IMR-90 (cell line): ENCODE measurements around the gene CDC45. TPM values are rescaled to one million over a fixed set of nuclear protein-coding genes. Genes with fewer than 3 reads are reported as not detected.

Source experiments
- ATAC-seq: fragments of 200-7000 bp; cut with Tn5 transposase; 2 replicates; pipeline ENCODE4 v1.9.1; 2020; ENCODE audit warnings: low read depth, mild to moderate bottlenecking, moderate library complexity
- BruUV-seq: library from RNA; stranded (reverse); fragments of 400-500 nt; replicated peaks from 2 replicates; lab custom pipeline; 2021; lab: Mats Ljungman, UMichigan
- CTCF ChIA-PET: fragments of 300-600 bp; formaldehyde crosslinking; extraction: SDS; loops from one replicate; lab custom pipeline; 2021; ENCODE audit warnings: antibody characterized with exemption; lab: Yijun Ruan, JAX
- POLR2A ChIA-PET: fragments of 300-600 bp; sonication (Branson Sonifier 250); formaldehyde crosslinking; loops from one replicate; lab custom pipeline; 2022; ENCODE audit warnings: antibody characterized with exemption; ENCODE audit not compliant: unreplicated experiment; lab: Charles Lee
- DNase-seq: peaks from one replicate; pipeline ENCODE4 v3.0.0; 2013
- H2AFZ ChIP-seq: replicated peaks from 2 replicates; pipeline ENCODE3; 2013; ENCODE audit warnings: low read length, mild to moderate bottlenecking; ENCODE audit not compliant: poor library complexity
- H2AK5ac ChIP-seq: 2 replicates; pipeline ENCODE4 v1.6.1; 2013; ENCODE audit warnings: low read depth, low read length, inconsistent platforms
- H2AK9ac ChIP-seq: replicated peaks from 2 replicates; pipeline ENCODE3; 2013; ENCODE audit warnings: mild to moderate bottlenecking, low read depth, low read length, moderate library complexity; ENCODE audit not compliant: poor library complexity
- H2BK120ac ChIP-seq: 2 replicates; pipeline ENCODE4 v1.6.1; 2013; ENCODE audit warnings: low read depth, low read length, inconsistent platforms
- H2BK15ac ChIP-seq: 3 replicates; pipeline ENCODE4 v1.6.1; 2013; ENCODE audit warnings: low read depth, low read length, inconsistent platforms
- H2BK20ac ChIP-seq: 2 replicates; pipeline ENCODE4 v1.6.1; 2013; ENCODE audit warnings: low read depth, mild to moderate bottlenecking, inconsistent platforms, low read length, moderate library complexity
- H2BK5ac ChIP-seq: 2 replicates; pipeline ENCODE4 v1.6.1; 2013; ENCODE audit warnings: mild to moderate bottlenecking, low read depth, low read length, inconsistent platforms; ENCODE audit not compliant: poor library complexity, severe bottlenecking
- H3K14ac ChIP-seq: replicated peaks from 2 replicates; pipeline ENCODE4 v1.6.1; 2013; ENCODE audit warnings: low read depth, low read length, inconsistent platforms
- H3K18ac ChIP-seq: 2 replicates; pipeline ENCODE4 v1.6.1; 2013; ENCODE audit warnings: low read depth, low read length, control low read depth
- H3K23ac ChIP-seq: 2 replicates; pipeline ENCODE4 v1.6.1; 2013; ENCODE audit warnings: low read depth, low read length, inconsistent platforms
- H3K27ac ChIP-seq: 2 replicates; pipeline ENCODE4 v1.5.1; 2013; ENCODE audit warnings: mild to moderate bottlenecking, control low read depth, low read length; ENCODE audit not compliant: insufficient read depth
- H3K27me3 ChIP-seq: 2 replicates; pipeline ENCODE4 v1.6.1; 2013; ENCODE audit warnings: low read length; ENCODE audit not compliant: control insufficient read depth, insufficient read depth
- H3K36me3 ChIP-seq: 2 replicates; pipeline ENCODE4 v1.6.1; 2013; ENCODE audit warnings: low read length, mixed read lengths; ENCODE audit not compliant: control insufficient read depth, insufficient read depth
- H3K4ac ChIP-seq: 2 replicates; pipeline ENCODE4 v1.6.1; 2013; ENCODE audit warnings: low read depth, low read length, inconsistent platforms
- H3K4me1 ChIP-seq: 2 replicates; pipeline ENCODE4 v1.6.1; 2013; ENCODE audit warnings: low read length, mixed read lengths; ENCODE audit not compliant: control insufficient read depth, insufficient read depth
- H3K4me2 ChIP-seq: 2 replicates; pipeline ENCODE4 v1.6.1; 2013; ENCODE audit warnings: low read depth, mild to moderate bottlenecking, control low read depth, low read length, moderate library complexity
- H3K4me3 ChIP-seq: 2 replicates; pipeline ENCODE4 v1.5.1; 2013; ENCODE audit warnings: low read depth, mild to moderate bottlenecking, control low read depth, low read length, moderate library complexity; ENCODE audit not compliant: insufficient read depth
- H3K56ac ChIP-seq: 2 replicates; pipeline ENCODE4 v1.6.1; 2013; ENCODE audit warnings: low read length, inconsistent platforms; ENCODE audit not compliant: insufficient read depth; ENCODE audit errors: extremely low read depth
- H3K79me1 ChIP-seq, 2 experiments: 2 replicates each; pipeline ENCODE4 v1.6.1; 2013; ENCODE audit warnings: low read length in 2 of 2, inconsistent platforms in 1 of 2, low read depth in 1 of 2
- H3K9ac ChIP-seq: 2 replicates; pipeline ENCODE4 v1.6.1; 2013; ENCODE audit warnings: low read depth, low read length, control low read depth
- H3K9me1 ChIP-seq: 2 replicates; pipeline ENCODE4 v1.6.1; 2013; ENCODE audit warnings: low read length, inconsistent platforms; ENCODE audit not compliant: insufficient read depth
- H3K9me3 ChIP-seq: 2 replicates; pipeline ENCODE4 v1.6.1; 2013; ENCODE audit warnings: low read length; ENCODE audit not compliant: control insufficient read depth, insufficient read depth
- H4K20me1 ChIP-seq: 2 replicates; pipeline ENCODE4 v1.6.1; 2013; ENCODE audit warnings: low read length, inconsistent platforms; ENCODE audit not compliant: insufficient read depth
- H4K5ac ChIP-seq: 2 replicates; pipeline ENCODE4 v1.6.1; 2013; ENCODE audit warnings: mild to moderate bottlenecking, low read depth, low read length, control low read depth
- H4K8ac ChIP-seq, 2 experiments: 2 replicates each; pipeline ENCODE4 v1.6.1; 2013; ENCODE audit warnings: low read depth in 2 of 2, low read length in 2 of 2, control low read depth in 1 of 2, inconsistent platforms in 1 of 2
- H4K91ac ChIP-seq: 2 replicates; pipeline ENCODE4 v1.6.1; 2013; ENCODE audit warnings: low read depth, low read length, inconsistent platforms; ENCODE audit not compliant: insufficient read depth
- BHLHE40 ChIP-seq: fragments of 150-350 bp; IDR thresholded peaks from 2 replicates; pipeline ENCODE4 v1.6.1; 2016; ENCODE audit warnings: mild to moderate bottlenecking, low read depth, low read length
- MAZ ChIP-seq: IDR thresholded peaks from 2 replicates; pipeline ENCODE4 v1.6.1; 2012; ENCODE audit warnings: low read depth, mild to moderate bottlenecking, low read length, improper control_type of control experiment, moderate library complexity, borderline replicate concordance
- POLR2A ChIP-seq: IDR thresholded peaks from 2 replicates; pipeline ENCODE4 v1.6.1; 2012; ENCODE audit warnings: mild to moderate bottlenecking, low read depth, low read length
- RCOR1 ChIP-seq: IDR thresholded peaks from 2 replicates; pipeline ENCODE4 v1.6.1; 2012; ENCODE audit warnings: mild to moderate bottlenecking, low read length, improper control_type of control experiment; ENCODE audit not compliant: insufficient replicate concordance
- SMC3 ChIP-seq: fragments of 150-350 bp; IDR thresholded peaks from 2 replicates; pipeline ENCODE4 v1.6.1; 2016; ENCODE audit warnings: low read depth, mild to moderate bottlenecking, antibody characterized with exemption, low read length, moderate library complexity
- WGBS, 2 experiments: methylation state at CpG; one replicate each; pipeline versions ENCODE4 v1.1.5 to v1.1.7; 2013; ENCODE audit warnings: missing lambda C conversion rate in 2 of 2; ENCODE audit not compliant: insufficient read length in 1 of 2; ENCODE audit errors: extremely low coverage in 2 of 2; 5-methylcytosine and 5-hydroxymethylcytosine counted together
- dilution Hi-C: fragments of 300-500 bp; cut with HindIII; formaldehyde crosslinking; loops from one replicate; pipeline ENCODE4 v1.14.3; 2018; ENCODE audit warnings: low sequenced_read_pairs; ENCODE audit not compliant: unreplicated experiment
- in situ Hi-C: fragments of 300-500 bp; cut with MboI; formaldehyde crosslinking; loops from 3 replicates; pipeline ENCODE4 v1.14.3; 2019; ENCODE audit warnings: low sequenced_read_pairs, inconsistent platforms, mixed read lengths
- intact Hi-C: fragments of 100-400 bp; cut with micrococcal nuclease; formaldehyde crosslinking; loops from 2 replicates; pipeline ENCODE4 v1.10.0; 2022
- polyA plus RNA-seq, 3 experiments: library from polyadenylated mRNA; depleted of rRNA; stranded (reverse); fragments of >200 nt; gene quantifications; 2 replicates each; pipeline ENCODE4 v1.2.3, GENCODE V29; 2012; ENCODE audit warnings: low replicate concordance in 1 of 3
- total RNA-seq: library from RNA; depleted of rRNA; stranded (reverse); fragments of >200 nt; gene quantifications from 2 replicates; pipeline ENCODE4 v1.2.3, GENCODE V29; 2012

CDC45 gene
- total and polyA plus RNA-seq, 2 of the 4 experiments (the other 2 are of a cell fraction): 22.7 to 44.6 TPM

DNA sequence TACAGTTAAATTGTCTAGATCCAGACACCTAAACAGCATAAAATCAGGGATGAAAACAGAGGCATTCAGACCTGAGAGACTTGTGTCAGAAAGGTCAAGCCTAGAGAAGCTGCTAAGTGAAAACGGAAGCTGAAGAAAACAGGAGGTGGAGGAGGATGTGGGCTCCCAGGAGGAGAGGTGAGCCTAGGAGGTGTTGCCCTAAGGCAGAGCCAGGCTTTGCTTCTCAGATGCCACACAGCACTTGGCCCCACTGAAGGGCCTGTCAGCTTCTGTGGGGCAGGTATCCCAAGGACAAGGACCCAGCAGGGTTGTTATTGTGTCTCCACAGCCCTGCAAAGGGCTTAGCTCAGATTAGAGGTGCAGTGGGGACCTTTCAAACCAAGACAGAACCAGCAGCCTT, 15.2 kb upstream of the CDC45 start:
- H4K5ac ChIP-seq: no peak overlapping the region
- DNase-seq: no peak
- H3K36me3 ChIP-seq: peaks cover 51% of the 10 kb centered on the region
- ChIA-PET POLR2A (no interaction called here), CTCF (interaction anchor here (0.8 to 1.5 kb wide), 2 partner anchors 9 to 165 kb away, joined by 4 read pairs; no protein-coding TSS in a partner anchor)
- H3K4me3 ChIP-seq: no peak overlapping the region
- H2BK20ac ChIP-seq: no peak overlapping the region
- peaks cover 28% of the 10 kb centered on the region for H4K20me1 ChIP-seq
- no peak overlapping the region for H2BK120ac ChIP-seq
- 0 out of 2 replicates have a peak overlapping the region, but pooled peaks have one; percentile 59 for H3K23ac ChIP-seq
- no peak for ATAC-seq
- H3K9me3 ChIP-seq: no peaks in the 10 kb centered on the region
- H2BK5ac ChIP-seq: peak overlapping the region; percentile 78
- H3K9me1 ChIP-seq: peaks cover 14% of the 10 kb centered on the region
- no peak overlapping the region for H2AFZ ChIP-seq
- no CpG with 5 or more reads among the region's 1 CpG for WGBS, 2 experiments
- H2BK15ac ChIP-seq: no peak overlapping the region
- BruUV-seq: no TSS peak
- no peak overlapping the region for H3K56ac ChIP-seq
- in situ Hi-C loops (no loop called here), intact Hi-C loops (no loop called here), dilution Hi-C loops (no loop called here)
- no peak overlapping the region for H3K4ac ChIP-seq
- no peak overlapping the region; a peak in 1 of 4 replicates for H4K8ac ChIP-seq
- H3K79me1 ChIP-seq: peaks cover 5 to 34% of the 10 kb centered on the region in 2 experiments
- H3K18ac ChIP-seq: no peak overlapping the region
- TF ChIP-seq BHLHE40 (no peak), SMC3 (no peak), RCOR1 (no peak), MAZ (no peak), POLR2A (no peak)
- no peak overlapping the region for H2AK9ac ChIP-seq
- H2AK5ac ChIP-seq: no peak overlapping the region
- H3K14ac ChIP-seq: no peak overlapping the region
- no peak overlapping the region for H3K4me2 ChIP-seq
- H3K27ac ChIP-seq: no peak overlapping the region
- H4K91ac ChIP-seq: no peak overlapping the region
- H3K4me1 ChIP-seq: peaks cover 8% of the 10 kb centered on the region; the same call in 1 of the 2 replicates
- H3K9ac ChIP-seq: no peak overlapping the region
- H3K27me3 ChIP-seq: no peaks in the 10 kb centered on the region
